Peyer's patch (tissue), 4 donors: ENCODE results near the gene CEBPB. TPM values are rescaled to one million over a fixed set of nuclear protein-coding genes. Genes with fewer than 3 reads are reported as not detected.
"Not testable (repeated sequence)": the region's sequence is repeated elsewhere in the genome, so short reads cannot be mapped to it uniquely, and the experiment has no call there.

Experiments used
- DNase-seq, 3 donors: peaks; one replicate each; pipeline ENCODE4 v3.0.0-alpha.2; 2017 to 2019
- H3K27ac ChIP-seq, 4 donors: fragments of 200-600 bp; sonication (generic); one replicate each; pipeline ENCODE4 v1.5.1; 2016 to 2019
- H3K27me3 ChIP-seq, 2 donors: fragments of 200-600 bp; sonication (generic); one replicate each; pipeline ENCODE4 v1.5.1; 2019
- H3K36me3 ChIP-seq, 3 donors: fragments of 200-600 bp; sonication (generic); one replicate each; pipeline ENCODE4 v1.5.1; 2016 to 2019
- H3K4me1 ChIP-seq, 4 donors: fragments of 200-600 bp; sonication (generic); one replicate each; pipeline ENCODE4 v1.5.1; 2016 to 2019
- H3K4me3 ChIP-seq, 4 donors: fragments of 200-600 bp; sonication (generic); 1 replicate in 3 of 4; 2 replicates in 1 of 4; pipeline ENCODE4 v1.5.1; 2016 to 2019; ENCODE audit warnings: mild to moderate bottlenecking in 1 of 4
- H3K9me3 ChIP-seq, 4 donors: fragments of 200-600 bp; sonication (generic); one replicate each; pipeline ENCODE4 v1.5.1; 2016 to 2019; ENCODE audit warnings: mild to moderate bottlenecking in 1 of 4
- POLR2A ChIP-seq, 2 donors: fragments of 450-650 bp; IDR thresholded peaks; one replicate each; pipeline ENCODE4 v1.5.1; 2017; ENCODE audit warnings: antibody characterized with exemption in 2 of 2, mild to moderate bottlenecking in 2 of 2, moderate library complexity in 2 of 2
- total RNA-seq, 4 donors: library from RNA; depleted of rRNA; stranded (reverse); fragments of >200 nt; gene quantifications; one replicate each; pipeline ENCODE4 v1.1.0, GENCODE V29; 2016
- TF ChIP-seq, protein P1 (sequence below), 6 experiments: fragments of 450-650 bp in 4 of 6; fragments of 200-600 bp in 2 of 6; sonication (generic) in 1 of 6; IDR thresholded peaks; one replicate each; pipeline ENCODE4 v1.5.1; 2017 to 2019; ENCODE audit warnings: antibody characterized with exemption in 6 of 6, mild to moderate bottlenecking in 3 of 6, moderate library complexity in 1 of 6

CEBPB gene
- total RNA-seq, 4 donors from 2014 or later, result 13.8 to 41.3 (median 27.8) TPM

DNA sequence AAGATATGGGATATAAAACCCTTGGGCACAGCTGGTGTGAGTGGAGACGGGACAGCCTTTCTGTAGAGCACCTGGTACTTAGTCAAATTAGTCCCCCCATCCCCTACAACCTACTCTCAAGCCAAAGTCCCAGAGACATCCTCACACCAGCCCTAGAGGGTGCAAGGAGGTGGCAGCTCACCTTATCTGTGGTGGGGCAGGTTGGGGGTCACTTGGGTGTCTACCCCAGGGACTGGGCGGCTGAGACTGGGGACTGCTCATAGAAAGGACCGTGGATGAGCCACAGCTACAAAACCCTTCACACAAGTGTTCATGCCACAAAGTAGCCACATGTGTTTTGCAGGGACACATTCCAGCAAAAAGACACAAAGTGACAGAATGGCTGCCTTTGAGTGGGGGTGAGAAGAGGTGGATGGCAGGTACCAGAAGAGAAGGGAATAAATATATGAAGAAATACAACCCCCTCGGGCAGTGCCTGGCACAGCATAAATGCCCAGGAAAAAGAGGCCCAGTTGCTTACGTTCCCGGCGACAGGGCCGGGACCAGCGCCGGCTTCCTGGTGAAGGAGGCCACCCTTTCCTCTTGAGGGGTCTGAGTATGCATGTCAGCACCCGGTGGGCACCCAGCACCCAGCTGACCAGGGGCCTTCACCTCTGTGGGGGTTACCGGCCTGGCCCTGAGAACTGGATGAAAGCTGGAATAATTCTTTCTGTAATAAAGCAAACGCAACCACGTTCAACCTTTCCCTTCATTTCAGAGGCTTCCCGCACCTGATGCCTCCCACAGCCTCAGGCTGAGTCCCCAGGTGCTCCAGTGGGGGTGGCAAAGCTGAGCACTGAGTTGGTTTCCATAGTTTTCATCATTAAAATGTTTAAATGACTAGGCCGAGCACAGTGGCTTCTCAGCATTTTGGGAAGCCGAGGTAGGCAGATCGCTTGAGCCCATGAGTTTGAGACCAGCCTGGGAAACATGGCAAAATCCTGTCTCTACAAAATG is 14.4 kb upstream of the CEBPB start:
- Histone ChIP-seq H3K36me3 (no peaks in the 10 kb centered on the region), H3K4me1 (peaks cover 0 to 8% (median 0%) of the 10 kb centered on the region in 4 donors), H3K27ac (no peak overlapping the region), H3K9me3 (no peaks in the 10 kb centered on the region), H3K4me3 (no peak overlapping the region), H3K27me3 (no peaks in the 10 kb centered on the region)
- no peak for TF ChIP-seq POLR2A (IDR thresholded peaks at IDR 0.05)
- TF ChIP-seq, protein P1, sequence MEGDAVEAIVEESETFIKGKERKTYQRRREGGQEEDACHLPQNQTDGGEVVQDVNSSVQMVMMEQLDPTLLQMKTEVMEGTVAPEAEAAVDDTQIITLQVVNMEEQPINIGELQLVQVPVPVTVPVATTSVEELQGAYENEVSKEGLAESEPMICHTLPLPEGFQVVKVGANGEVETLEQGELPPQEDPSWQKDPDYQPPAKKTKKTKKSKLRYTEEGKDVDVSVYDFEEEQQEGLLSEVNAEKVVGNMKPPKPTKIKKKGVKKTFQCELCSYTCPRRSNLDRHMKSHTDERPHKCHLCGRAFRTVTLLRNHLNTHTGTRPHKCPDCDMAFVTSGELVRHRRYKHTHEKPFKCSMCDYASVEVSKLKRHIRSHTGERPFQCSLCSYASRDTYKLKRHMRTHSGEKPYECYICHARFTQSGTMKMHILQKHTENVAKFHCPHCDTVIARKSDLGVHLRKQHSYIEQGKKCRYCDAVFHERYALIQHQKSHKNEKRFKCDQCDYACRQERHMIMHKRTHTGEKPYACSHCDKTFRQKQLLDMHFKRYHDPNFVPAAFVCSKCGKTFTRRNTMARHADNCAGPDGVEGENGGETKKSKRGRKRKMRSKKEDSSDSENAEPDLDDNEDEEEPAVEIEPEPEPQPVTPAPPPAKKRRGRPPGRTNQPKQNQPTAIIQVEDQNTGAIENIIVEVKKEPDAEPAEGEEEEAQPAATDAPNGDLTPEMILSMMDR (IDR thresholded peaks at IDR 0.05), result no peak
- DNase-seq, result no peak

DNA sequence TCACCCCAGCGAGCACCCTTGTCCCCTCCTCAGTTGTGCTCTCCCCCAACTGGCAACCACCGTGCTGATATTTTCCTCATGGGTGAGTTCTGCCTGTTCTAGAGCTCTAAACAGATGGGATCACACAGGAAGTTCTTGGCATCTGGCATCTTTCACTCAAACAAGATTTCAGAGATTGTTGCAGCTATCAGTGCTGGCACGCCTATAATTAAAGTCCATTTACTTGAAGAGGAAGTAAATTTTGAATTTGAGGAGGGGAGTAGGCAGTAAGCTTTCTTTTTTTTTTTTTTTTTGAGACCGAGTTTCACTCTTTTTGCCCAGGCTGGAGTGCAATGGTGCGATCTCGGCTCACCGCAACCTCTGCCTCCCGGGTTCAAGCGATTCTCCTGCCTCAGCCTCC is 12.0 kb upstream of the CEBPB start:
- H3K36me3 ChIP-seq, H3K4me3 ChIP-seq, H3K27ac ChIP-seq, DNase-seq, H3K4me1 ChIP-seq, H3K9me3 ChIP-seq, H3K27me3 ChIP-seq: not testable (repeated sequence)

DNA sequence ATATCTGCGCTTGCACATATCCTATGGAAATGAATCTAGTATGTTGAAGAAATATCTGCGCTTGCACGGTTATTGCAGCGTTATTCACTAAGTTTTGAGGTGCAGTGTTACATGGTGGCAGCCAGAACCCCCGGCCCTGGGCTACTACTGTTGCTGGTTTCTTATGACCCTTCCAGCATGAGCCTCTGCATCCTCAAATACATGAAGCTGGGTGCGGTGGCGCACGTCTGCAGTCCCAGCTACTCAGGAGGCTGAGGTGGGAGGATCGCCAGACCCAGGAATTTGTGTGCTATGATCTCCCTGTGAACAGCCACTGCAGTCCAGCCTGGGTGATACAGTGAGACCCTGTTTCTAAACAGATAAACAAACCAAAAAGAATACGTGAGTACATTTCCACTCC is 9.3 kb upstream of the CEBPB start:
- H3K27me3 ChIP-seq, result no peaks in the 10 kb centered on the region
- TF ChIP-seq, protein P1 (IDR thresholded peaks at IDR 0.05), result no peak
- TF ChIP-seq POLR2A (IDR thresholded peaks at IDR 0.05), result no peak
- no peaks in the 10 kb centered on the region for H3K9me3 ChIP-seq
- no peaks in the 10 kb centered on the region for H3K36me3 ChIP-seq
- no peaks in the 10 kb centered on the region for H3K4me1 ChIP-seq
- H3K4me3 ChIP-seq, result no peak overlapping the region
- DNase-seq, result peak in 1 of 3 donors; percentile 27
- no peak overlapping the region for H3K27ac ChIP-seq

DNA sequence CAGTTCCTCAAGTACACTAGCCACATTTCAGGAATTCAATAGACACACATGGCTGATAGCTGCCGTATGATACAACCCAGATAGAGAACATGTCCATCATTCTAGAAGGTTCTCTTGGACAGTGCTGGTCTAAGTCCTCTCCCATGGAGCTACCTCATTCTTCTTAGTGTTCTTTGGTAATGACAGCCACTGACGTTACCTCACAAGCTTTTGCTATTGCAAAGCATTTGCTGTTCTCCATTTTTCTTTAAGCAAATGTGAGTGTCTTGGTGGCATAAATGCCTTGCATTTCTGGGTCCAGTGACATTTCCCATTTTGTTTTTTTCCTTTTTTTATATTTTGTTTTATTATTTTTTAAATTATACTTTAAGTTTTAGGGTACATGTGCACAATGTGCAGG is 8.3 kb upstream of the CEBPB start:
- Histone ChIP-seq H3K4me1 (no peaks in the 10 kb centered on the region), H3K9me3 (no peaks in the 10 kb centered on the region), H3K27me3 (no peaks in the 10 kb centered on the region), H3K4me3 (no peak overlapping the region), H3K27ac (no peak overlapping the region), H3K36me3 (no peaks in the 10 kb centered on the region)
- no peak for DNase-seq
- TF ChIP-seq POLR2A (IDR thresholded peaks at IDR 0.05), result no peak
- TF ChIP-seq, protein P1 (IDR thresholded peaks at IDR 0.05), result no peak

DNA sequence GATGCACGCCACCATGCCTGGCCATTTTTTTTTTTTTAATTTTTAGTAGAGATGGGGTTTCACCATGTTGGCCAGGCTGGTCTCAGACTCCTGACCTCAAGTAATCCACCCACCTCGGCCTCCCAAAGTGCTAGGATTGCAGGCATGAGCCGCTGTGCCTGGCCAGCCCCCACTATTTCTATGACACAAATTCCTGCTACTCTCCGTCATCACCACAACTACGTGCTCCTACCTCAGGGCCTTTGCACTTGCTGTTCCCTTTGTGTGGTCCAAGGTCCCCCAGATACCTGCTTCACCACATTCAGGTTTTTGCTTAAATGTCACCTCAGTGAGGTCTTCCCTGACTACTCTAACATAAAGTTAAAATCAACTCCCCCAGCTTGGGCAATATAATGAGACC is 5.2 kb upstream of the CEBPB start:
- no peak for DNase-seq
- Histone ChIP-seq H3K4me3 (no peak overlapping the region), H3K9me3 (no peaks in the 10 kb centered on the region), H3K36me3 (no peaks in the 10 kb centered on the region), H3K4me1 (peaks cover 0 to 6% (median 0%) of the 10 kb centered on the region in 4 donors), H3K27ac (no peak overlapping the region), H3K27me3 (no peaks in the 10 kb centered on the region)
- TF ChIP-seq, protein P1 (IDR thresholded peaks at IDR 0.05), result no peak
- TF ChIP-seq POLR2A (IDR thresholded peaks at IDR 0.05), result no peak

DNA sequence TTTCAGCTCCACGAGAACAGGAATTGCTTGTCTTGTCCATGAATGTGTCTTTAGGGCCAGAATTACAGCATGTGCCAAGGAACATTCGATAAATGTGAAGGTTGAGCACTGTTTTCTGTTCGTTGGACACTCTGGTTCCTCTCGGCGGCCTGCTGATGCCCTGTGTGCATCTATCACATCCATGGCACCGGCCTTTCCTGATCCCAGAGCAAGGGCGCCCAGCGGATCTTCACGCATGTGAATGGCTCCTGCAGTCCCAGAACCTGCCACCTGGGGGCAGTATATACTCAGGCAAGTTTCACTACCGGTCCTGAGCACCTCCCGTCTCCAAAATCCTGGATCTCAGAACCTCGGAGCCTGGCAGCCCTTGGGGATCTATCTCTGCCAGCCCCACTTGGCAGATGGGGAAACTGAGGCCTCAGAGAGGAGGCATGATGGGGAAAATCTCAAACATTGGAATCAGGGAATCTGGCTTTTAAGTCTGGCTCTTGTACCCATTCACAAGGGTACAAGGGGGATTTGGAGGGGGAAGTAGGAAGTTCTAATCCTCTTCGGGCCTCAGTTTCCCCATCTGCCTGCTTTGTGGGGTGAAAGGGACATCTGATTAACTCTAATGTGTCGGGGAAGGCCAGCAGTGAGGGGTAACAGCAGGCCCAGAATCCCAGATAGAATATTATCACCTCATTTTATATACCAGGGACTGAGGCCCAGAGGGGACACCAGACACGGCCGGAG is 4.3 kb upstream of the CEBPB start:
- H3K4me1 ChIP-seq, result peaks cover 0 to 6% (median 0%) of the 10 kb centered on the region in 4 donors
- TF ChIP-seq, protein P1 (IDR thresholded peaks at IDR 0.05), result peak; percentile 96 to 99 (median 98)
- TF ChIP-seq POLR2A (IDR thresholded peaks at IDR 0.05), result no peak
- H3K9me3 ChIP-seq, result no peaks in the 10 kb centered on the region
- no peak overlapping the region for H3K27ac ChIP-seq
- no peaks in the 10 kb centered on the region for H3K27me3 ChIP-seq
- H3K36me3 ChIP-seq, result no peaks in the 10 kb centered on the region
- DNase-seq, result peak; percentile 93 to 98 (median 95)
- H3K4me3 ChIP-seq, result no peak overlapping the region
